Stimulated activated CD8-positive, alpha-beta memory T cell treated with anti-CD3 and anti-CD28 coated beads, Interleukin-7, amount 100 ng/mL, for 24 hours (primary cell): ENCODE results near the gene MAP3K12.
"Not testable (repeated sequence)": the region's sequence is repeated elsewhere in the genome, so short reads cannot be mapped to it uniquely, and the experiment has no call there.

Source experiments
- DNase-seq: peaks from one replicate; pipeline ENCODE4 v3.0.0-alpha.2; 2020; ENCODE audit warnings: low read depth

MAP3K12 gene

DNA sequence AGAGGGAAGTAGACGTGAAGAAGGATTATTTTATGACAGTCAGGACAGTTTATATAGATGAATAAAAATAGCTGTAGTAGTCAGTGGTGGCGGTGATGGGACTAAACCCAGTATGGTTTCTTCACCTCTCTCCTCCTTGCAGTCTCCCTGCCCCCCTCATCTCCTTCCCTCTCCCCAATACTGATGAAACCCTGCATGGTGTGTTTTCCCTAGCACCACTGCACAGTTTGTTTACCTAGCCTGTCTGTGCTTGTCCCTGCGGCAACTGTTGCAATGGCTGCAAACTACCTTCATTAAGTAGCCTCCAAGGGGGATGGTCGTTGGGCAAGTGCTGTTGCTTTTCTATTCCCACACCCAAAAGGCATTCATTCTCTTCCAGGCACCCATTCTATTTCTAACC lies 32.6 kb downstream of the MAP3K12 start:
- DNase-seq, result no peak

DNA sequence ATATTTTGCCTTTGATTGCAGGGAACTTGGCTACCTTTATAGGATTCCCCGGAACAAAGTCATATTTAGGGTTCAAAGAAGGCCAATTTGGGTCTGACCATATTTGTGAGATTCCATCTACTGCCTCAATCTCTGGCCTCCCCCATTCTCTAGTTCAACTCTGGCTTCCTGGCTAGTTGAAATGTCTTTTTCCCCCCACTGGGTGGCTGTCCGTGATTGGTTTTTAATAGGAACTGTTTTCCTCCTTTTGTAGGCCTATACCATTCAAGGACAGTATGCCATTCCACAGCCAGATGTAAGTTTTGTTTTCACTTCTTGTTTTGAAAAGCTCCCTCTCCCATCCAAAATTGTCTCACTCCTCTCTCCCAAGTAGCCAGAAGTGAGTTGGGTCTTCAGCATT lies 33.6 kb downstream of the MAP3K12 start:
- no peak for DNase-seq

DNA sequence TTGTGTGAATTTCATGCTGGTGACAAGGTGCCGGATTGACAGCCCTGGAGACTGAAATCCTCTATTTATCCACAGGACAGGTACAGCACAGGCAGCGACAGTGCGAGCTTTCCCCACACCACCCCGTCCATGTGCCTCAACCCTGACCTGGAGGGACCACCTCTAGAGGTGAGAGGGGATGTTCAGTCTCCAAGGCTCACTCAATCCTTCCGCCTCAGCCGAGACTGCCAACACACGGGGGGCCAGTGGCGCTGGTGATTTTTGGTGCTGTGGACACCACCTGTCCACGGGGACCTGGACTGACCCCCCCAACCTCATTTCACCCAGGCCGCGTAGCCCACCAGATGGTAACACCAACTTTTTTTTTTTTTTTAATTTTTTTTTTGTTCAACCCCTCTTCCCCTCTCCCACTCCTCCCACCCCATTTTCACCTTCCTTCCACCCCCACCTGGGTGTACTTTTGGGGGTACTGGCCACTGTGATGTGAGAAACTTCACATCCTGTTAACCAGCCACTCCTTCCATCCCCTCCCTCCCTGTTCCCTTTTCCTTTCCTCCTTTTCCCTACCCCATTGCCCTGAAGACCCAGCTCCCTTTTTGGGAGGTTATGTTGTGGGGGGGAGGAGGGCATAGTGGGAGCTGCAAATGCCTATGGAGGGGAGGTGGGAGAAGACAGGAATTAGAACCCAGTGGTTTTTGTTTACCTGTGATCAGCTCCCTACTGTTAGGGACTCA lies 34.4 kb downstream of the MAP3K12 start:
- no peak for DNase-seq

DNA sequence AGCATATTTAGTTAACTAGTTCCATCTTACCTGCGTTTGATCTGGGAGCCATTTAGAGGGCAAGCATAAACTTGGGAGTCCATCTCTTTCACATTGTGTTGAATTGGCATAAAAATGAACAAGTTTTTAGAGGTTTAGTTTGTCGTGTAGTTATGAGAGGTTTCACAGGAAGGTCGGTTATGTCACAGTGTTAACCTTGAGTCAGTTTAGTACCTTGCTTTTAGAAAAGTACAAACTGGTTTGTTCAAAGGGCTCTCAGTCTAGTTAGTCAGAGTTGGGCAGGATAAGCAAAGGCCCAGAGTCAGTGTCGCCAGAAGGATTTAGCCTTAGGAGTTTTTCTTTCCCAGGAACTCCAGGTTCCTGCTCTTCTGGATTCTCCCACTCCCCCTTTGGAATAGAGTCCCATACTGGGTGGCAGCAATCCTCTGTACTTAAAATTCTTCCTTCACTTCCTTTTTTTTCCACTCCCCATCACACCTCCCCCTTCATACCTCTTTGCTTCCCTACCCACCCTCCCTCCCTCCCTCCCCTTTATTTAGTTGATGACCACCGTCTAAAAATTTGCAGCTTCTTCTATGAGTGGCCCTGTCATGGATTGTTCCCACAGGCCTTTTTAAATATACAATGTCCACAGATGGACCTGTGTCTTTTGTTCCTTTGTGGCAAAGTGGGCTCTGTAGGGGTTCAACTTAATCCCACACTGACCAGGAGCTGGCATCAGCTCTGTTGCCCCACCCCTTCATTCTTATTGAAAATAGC lies 35.3 kb downstream of the MAP3K12 start:
- DNase-seq, result no peak

DNA sequence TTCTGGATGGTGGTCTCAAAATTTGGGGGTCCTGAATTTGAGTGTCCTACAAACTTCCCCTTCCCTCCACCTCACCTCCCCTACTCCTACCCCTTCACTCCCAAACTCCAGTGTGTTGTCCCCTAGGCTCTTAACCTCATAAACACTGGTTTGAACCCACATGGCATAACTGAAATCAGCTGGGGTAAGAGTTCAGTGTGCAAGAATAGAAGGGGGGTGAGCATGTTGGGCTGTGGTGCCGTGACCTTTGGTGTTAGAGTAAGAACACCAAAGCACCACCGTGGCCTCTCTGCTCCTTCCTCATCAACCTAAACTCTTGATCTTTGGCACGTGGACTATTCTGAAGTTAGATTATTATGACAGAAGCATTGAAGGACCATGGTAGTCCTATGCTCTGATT lies 36.3 kb downstream of the MAP3K12 start:
- no peak for DNase-seq

DNA sequence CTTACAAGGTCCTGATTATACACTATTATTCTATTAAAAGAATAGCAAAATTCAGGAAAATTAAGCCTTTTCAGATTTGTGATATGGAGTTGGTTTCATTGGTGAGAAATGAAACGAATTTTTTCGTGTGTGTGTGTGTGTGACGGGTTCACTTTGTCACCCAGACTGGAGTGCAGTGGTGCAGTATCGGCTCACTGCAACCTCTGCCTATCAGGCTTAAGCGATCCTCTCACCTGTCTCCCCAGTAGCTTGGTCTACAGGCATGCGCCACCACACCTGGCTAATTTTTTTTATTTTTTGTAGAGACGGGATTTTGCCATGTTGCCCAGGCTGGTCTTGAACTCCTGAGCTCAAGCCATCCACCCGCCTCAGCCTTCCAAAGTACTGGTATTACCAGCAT lies 37.7 kb downstream of the MAP3K12 start:
- DNase-seq, result no peak

DNA sequence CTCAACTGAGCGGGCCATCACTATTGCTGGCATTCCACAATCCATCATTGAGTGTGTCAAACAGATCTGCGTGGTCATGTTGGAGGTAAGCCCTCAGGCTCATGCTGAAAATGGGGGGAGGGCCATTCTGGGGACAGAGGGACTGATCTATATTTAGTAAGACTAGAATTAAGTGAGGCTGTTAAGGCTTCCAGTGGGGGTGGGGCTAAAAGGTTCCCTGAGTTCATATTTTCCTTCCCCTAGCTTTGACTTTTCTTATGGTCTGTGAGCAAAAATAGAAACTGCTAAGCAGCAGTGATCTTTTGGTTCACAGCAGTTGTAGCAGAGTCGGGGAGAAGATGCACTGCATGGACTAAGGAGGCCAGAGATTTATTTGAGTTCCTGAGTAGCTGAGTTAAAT lies 38.2 kb downstream of the MAP3K12 start:
- no peak for DNase-seq

DNA sequence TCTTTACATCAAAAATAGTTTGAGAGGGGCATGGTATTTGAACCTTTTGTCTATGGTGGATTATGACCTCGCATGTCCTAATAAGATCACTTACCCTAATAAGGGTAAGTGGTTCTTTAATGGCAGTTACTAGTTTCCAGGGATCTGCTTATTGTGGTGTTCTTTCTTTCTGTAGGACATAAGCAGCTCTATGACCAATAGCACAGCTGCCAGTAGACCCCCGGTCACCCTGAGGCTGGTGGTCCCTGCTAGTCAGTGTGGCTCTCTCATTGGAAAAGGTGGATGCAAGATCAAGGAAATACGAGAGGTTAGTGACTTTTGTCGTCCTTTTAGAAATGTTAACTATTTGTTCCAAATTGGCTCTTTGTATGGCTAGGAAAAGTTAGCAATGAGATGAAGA lies 40.2 kb downstream of the MAP3K12 start:
- DNase-seq, result no peak

DNA sequence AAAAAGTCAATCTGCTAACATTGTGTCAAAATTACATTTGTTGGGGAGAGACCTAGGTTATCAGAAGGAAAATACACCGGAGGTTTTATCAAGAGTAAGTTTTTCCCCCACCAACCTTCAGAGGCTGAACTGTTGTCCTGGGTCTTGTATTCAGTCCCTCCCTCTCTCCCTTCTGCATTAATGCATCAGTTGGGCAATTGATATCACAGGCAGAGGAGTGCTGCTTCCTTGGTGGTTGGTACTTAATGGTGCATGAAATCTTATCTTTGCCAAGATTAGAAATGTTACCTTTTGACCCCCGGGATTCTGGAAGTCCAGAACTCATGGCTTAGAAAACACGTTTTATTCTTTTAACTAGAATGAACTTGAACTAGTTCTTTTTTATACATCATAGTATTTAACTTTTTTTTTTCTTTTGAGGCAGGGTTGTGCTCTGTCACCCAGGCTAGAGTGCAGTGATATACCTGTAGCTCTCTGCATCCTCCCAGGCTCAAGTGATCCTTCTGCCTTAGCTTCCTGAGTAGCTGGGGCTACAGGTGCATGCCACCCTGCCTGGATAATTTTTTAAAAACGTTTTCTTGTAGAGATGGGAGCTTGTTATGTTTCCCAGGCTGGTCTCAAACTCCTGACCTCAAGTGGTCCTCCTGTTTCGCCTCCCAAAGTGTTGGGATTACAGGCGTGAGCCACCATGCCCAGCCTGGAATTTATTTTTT lies 42.4 kb downstream of the MAP3K12 start:
- no peak for DNase-seq

DNA sequence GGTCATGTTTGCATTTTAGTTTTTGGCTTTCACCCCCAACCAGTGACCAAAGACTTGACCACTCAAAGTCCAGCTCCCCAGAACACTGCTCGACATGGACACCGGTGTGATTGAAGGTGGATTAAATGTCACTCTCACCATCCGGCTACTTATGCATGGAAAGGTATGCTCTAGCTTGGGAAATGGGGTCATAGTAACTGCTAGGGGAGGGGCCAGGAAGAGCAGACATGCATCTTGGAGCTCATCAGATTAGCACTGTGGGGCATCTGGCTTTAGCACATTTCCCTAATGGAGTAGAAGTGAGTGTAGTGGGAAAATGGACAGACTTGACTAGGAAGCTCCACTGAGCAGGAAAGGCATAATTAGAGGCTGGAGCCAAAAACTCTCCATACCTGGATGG lies 44.6 kb downstream of the MAP3K12 start:
- DNase-seq, result no peak

DNA sequence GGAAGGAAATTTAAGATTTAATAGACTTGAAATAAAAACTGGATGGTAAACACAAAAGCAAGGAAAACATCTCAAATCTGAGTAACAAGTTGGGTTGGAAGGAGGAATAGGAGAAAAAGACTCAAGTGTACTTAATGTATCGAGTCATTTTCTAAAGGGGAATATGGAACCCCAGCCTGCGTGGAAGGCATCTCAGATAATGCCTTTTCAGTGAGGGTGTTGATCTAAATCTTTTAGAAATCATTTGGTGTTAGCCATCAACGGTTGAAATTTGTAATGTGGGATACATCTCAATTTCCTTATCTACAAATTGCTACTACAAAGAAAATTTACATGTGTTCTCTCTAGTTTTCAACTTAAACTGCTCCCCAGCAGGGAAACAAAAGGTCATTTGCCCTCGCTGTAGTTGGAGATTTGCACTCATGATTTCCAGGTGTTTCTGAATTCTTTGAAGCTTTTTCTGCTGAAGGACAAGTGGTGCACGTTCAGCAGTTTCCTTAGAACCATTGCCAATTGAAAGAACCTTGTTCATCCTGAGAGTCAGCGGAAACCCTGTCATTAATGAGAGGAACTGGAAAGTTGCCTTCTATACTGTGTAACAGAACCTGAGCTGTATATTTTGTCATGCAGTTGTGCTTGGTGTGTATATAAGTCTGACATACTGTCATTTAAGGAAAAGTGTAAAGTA lies 45.2 kb downstream of the MAP3K12 start:
- no peak for DNase-seq

DNA sequence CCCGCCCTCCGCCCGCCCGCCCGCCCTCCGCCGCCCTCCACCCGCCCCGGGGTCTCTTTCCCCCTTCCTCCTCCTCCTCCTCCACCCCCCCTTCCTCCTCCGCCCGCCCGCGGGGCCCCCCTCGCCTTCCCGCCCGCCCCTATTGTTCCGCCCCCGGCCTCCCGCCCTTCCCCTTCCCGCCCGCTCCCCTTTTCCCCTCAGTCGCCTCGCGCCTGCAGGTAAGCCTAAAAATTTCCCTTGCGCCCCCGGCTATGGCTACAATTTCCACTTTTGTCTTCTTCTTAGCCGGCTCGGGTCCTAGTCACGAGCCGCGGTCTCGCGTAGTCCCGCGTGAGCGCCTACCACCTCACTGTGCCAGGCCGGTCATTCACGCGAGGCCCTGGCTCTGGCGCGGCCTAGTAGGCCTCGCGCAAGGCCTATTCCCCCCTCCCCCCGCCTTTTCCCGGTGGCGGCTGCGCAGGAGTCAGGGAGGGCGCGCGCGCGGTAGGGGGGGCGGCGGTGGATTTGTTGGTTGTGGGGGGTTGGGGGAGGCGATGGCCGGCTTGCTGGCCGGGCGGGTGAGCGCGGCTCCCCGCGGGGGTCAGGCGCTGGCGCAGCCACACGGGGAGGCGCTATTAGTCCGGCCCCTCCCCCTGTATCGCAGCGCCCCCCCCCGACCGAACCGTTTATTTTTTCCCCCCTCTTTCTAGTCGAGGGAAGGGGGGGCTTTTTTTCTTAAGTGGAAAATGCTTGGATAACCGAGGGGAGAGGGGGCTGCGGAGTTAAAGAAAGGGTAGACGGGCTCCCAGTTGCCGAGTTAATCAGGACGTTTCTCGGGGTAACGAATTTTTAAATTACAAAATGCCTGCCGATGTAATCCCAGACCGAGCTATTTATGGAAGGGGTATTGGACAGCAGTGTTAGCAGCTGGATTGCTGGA lies 46.8 kb downstream of the MAP3K12 start:
- peak; percentile 49 for DNase-seq

DNA sequence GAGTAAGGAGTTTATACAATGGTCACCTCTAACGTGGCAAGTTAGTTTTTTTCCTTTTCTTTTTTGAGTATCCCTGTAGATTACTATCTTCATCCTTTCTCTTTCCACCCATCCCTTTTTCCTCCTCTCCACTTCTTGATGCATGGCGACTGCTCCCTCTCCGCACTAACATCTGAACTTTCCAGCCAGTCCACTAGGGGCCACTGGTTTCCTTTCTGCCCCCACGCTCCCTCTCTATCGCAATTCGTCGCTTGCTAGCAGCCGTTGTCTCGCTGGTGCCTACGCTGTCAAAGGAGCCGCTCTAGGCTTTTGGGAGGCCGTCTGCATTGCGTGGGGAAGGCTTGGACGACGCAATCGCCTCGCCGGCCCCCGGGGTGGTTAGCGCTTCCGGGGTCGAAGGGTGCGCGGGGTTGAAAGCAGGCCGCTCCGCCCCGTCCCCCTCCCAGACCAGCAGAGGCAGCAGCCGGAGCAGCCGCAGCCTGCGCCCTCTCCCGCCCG lies 47.5 kb downstream of the MAP3K12 start, which contains the start of gene PCBP2:
PCBP2 (plus strand) TSS at position 442 of the 498 bp plus-strand sequence. CDS start 2,699 bp downstream, outside the sequence.
- DNase-seq, result peak; percentile 89

DNA sequence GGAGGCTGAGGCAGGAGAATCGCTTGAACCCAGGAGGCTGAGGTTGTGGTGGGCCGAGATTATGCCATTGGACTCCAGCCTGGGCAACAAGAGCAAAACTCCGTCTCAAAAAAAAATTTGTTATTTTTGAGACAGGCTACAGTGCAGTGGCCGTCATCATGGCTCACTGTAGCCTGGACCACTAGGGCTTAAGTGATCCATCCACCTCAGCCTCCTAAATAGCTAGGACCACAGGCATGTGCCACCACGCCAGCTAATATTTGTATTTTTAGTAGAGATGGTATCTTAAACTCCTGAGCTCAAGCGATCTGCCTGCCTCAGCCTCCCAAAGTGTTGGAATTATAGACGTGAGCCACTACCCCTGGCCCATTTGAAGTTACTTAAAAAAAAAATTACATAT lies 48.3 kb downstream of the MAP3K12 start:
- no peak for DNase-seq

DNA sequence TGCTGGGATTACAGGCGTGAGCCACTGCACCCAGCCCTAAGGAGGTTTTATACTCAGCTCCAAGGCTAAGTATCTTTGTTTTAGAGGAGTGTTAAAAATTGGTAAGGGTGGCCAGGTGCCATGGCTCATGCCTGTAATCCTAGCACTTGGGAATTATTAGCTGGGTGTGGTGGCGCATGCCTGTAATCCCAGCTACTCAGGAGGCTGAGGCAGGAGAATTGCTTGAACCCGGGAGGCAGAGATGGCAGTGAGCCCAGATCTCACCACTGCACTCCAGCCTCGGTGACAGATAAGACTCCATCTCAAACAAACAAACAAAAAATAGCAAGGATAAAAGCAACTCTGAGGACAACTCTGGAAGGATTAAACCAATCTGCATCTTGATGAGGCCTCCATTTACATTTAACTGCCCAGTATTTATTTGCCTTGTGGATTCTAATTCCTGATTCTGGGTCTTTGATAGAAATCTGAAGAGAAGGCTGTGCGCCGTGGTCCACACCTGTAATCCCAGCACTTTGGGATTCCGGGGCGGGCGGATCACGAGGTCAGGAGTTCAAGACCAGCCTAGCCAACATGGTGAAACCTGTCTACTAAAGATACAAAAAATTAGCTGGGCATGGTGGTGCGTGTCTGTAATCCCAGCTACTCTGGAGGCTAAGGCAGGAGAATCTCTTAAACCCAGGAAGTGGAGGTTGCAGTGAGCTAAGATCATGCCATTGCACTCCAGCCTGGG lies 54.5 kb downstream of the MAP3K12 start:
- not testable (repeated sequence) for DNase-seq

DNA sequence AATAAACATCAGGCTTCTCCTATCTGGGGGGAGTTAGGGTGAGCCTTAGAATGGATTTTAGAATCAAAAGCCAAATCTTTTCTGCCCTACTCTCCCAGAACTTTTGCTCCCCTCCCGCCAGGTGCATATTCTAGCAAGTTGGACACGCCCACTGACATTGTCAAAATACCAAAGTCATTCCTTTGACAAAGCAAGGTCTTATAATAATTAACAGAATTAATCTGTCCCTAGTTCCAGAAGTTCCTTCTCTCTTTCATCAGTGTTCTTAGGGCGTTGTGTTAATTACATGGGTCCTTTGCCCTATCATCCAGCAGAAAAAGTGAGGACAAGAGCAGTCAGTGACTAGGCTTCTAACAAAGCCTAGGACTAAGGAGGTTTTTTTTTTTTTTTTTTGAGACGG lies 55.3 kb downstream of the MAP3K12 start:
- DNase-seq, result no peak

DNA sequence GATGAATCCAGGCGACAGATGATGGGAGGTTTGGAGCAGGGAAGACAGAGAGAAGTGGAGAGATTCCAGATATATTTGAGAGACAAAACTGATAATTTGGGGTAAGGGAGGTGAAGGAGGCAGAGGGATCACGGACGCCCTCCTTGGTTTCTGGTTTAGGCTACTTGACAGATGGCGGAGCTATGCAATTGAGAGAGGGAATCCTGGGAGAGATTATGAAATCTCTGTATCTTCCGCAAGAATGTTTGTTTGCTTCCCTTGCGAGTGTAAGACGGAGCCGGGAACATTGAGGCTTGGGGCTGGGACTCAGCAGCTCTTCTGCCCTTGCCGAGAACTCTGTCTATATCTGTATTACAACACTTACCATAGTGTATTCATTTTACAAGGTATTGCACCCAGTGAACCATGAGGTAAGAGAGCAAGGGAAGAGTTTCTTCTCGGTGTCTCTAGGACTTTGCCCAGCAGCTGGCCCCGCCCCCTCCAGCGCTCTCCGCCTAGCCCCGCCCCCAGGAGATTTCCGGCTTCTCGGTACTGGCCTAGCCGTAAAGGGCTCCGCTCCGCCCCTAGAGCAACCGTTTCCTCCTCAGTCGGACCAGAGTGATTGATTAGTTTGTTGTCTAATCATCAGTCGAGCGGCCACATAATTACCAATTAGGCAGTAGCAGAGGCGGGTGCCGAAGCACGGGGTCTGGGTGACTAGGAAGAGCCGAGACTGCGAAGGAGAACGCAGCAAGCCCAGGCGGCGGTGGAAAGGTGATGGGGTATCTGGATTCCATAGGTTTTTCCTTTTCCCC lies 58.0 kb downstream of the MAP3K12 start, which contains the start of gene PRR13:
PRR13 (plus strand) TSS at position 695 of the 794 bp plus-strand sequence. CDS start 981 bp downstream, outside the sequence.
- peak; percentile 97 for DNase-seq

DNA sequence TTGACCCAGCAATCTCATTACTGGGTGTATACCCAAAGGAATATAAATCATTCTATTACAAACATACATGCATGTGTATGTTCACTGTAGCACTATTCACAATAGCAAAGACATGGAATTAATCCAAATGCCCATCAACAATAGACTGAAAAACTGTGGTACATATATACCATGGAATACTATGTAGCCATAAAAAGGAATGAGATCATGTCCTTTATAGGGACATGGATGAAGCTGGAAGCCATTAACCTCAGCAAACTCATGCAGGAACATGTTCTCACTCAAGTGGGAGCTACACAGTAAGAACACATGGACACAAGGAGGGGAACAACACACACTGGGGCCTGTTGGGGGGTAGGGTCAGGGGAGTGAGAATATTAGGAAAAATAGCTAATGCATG lies 59.7 kb downstream of the MAP3K12 start:
- not testable (repeated sequence) for DNase-seq

DNA sequence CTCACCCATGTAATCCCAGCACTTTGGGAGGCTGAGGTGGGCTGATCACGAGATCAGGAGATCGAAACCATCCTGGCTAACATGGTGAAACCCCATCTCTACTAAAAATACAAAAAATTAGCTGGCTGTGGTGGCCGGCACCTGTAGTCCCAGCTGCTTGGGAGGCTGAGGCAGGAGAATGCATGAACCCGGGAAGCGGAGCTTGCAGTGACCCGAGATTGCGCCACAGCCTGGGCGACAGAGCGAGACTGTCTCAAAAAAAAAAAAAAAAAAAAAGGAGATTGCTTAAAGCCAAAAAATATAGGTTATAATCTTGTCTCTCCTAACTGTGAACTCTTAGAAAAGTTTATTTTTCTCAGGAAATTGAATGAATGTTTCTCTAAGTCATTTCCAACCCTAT lies 63.9 kb downstream of the MAP3K12 start:
- not testable (repeated sequence) for DNase-seq
